ENCODE data around the gene COL5A2.

Gene COL5A2

DNA sequence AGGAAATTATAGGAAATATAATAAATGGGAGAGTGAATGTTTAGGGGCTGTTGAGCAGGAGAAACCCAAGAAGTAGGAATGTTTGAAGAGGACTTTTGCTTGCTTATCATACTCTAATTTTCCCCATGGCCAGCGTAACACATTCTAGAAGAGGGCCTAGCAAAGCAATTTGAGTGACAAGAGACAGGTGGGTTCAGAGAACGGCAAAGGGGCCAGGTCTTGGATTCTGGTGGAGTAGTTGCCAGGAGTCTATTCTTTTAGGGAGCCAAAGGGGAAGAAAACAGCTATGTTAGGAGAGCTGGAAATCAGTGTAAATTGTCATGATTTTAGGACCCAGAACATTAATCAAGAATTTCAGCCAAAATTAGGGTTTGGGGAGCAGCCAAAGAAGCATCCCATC lies 96.5 kb downstream of the COL5A2 start:
- in situ Hi-C loops (cut with HindIII; ENCODE audit: low sequenced_read_pairs) = no loop called here
- TF ChIP-seq, protein P1, sequence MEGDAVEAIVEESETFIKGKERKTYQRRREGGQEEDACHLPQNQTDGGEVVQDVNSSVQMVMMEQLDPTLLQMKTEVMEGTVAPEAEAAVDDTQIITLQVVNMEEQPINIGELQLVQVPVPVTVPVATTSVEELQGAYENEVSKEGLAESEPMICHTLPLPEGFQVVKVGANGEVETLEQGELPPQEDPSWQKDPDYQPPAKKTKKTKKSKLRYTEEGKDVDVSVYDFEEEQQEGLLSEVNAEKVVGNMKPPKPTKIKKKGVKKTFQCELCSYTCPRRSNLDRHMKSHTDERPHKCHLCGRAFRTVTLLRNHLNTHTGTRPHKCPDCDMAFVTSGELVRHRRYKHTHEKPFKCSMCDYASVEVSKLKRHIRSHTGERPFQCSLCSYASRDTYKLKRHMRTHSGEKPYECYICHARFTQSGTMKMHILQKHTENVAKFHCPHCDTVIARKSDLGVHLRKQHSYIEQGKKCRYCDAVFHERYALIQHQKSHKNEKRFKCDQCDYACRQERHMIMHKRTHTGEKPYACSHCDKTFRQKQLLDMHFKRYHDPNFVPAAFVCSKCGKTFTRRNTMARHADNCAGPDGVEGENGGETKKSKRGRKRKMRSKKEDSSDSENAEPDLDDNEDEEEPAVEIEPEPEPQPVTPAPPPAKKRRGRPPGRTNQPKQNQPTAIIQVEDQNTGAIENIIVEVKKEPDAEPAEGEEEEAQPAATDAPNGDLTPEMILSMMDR (IDR thresholded peaks at IDR 0.05; ENCODE audit: low read depth, low read length, missing control alignments) = no peak
- DNase-seq (ENCODE audit: low read depth) = no peak

DNA sequence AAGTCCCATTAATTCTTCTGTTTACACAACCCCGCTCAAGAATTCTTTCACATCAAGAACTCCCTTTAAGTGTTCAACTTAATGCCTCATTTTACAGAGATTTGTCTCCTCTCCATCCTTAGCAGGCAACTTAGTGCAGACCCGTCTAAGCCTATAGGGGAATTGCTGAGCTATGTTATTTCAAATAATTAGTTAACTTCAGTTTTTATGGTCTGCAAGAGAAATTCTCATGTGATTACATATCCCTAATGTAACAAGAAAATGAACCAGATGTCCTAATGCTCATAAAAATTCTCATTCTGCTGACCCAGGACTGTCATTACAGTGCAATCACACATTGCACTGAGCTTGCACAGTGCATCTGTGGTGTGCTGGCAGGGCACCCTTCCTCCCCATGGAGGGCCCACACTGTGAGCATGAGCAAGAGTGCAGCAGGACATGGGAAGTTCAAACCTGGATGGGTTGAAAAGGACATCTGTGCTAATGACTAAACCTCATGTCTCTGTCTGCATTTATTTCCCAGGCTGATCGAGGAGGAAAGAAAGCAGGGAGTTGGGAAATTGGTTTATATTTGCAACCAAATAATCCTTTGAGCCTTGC lies 97.1 kb downstream of the COL5A2 start:
- H3K4me3 ChIP-seq (ENCODE audit: low read depth, low read length) = no peak overlapping the region
- in situ Hi-C loops (cut with HindIII; ENCODE audit: low sequenced_read_pairs) = no loop called here
- TF ChIP-seq, protein P1 (IDR thresholded peaks at IDR 0.05; ENCODE audit: low read depth, low read length, missing control alignments) = no peak
- no peak for DNase-seq (ENCODE audit: low read depth)

More for the DNA sequence above, 96.5 kb downstream of the COL5A2 start:
- no peak overlapping the region for H3K4me3 ChIP-seq (ENCODE audit: low read depth, low read length)

- TF ChIP-seq, protein P1 (IDR thresholded peaks at IDR 0.05; ENCODE audit: low read depth, low read length, missing control alignments) = no peak
- in situ Hi-C loops (cut with HindIII; ENCODE audit: low sequenced_read_pairs) = no loop called here
- no peak overlapping the region for H3K4me3 ChIP-seq (ENCODE audit: low read depth, low read length)
- DNase-seq (ENCODE audit: low read depth) = no peak
Observed at GRCh38 chr2:189076572-189076971, 103.0 kb downstream of the COL5A2 start.

DNA sequence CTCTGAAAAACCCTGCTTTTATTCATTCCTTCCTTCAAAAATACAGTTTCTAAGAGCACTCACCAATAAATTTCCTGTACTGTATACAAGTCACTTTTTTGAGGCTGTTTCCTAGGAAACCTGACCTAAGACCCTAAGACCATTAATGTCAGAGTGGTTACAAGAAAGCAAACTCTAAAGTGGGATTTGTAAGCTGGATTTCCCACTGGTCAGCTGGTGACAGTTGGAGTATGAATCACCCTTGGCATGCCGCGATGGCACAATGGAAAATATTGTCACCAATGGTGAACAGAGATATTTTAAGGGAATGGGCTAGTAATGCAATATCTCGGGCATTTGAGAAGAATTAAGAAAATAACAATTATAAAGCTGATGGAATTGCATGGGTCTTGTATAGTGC lies 103.4 kb downstream of the COL5A2 start:
- TF ChIP-seq, protein P1 (IDR thresholded peaks at IDR 0.05; ENCODE audit: low read depth, low read length, missing control alignments) = no peak
- in situ Hi-C loops (cut with HindIII; ENCODE audit: low sequenced_read_pairs) = no loop called here
- no peak for DNase-seq (ENCODE audit: low read depth)
- H3K4me3 ChIP-seq (ENCODE audit: low read depth, low read length) = no peak overlapping the region

- TF ChIP-seq, protein P1 (IDR thresholded peaks at IDR 0.05; ENCODE audit: low read depth, low read length, missing control alignments) = no peak
- in situ Hi-C loops (cut with HindIII; ENCODE audit: low sequenced_read_pairs) = no loop called here
- DNase-seq (ENCODE audit: low read depth) = no peak
- H3K4me3 ChIP-seq (ENCODE audit: low read depth, low read length) = no peak overlapping the region
Observed at GRCh38 chr2:189074506-189074905, 105.1 kb downstream of the COL5A2 start.

- in situ Hi-C loops (cut with HindIII; ENCODE audit: low sequenced_read_pairs) = no loop called here
- no peak overlapping the region for H3K4me3 ChIP-seq (ENCODE audit: low read depth, low read length)
- DNase-seq (ENCODE audit: low read depth) = no peak
- TF ChIP-seq, protein P1 (IDR thresholded peaks at IDR 0.05; ENCODE audit: low read depth, low read length, missing control alignments) = no peak
Observed at GRCh38 chr2:189072036-189072435, 107.5 kb downstream of the COL5A2 start.
